ENCODE data around the gene DNAJC27. TPM values are rescaled to one million over a fixed set of nuclear protein-coding genes. Genes with fewer than 3 reads are reported as not detected.
A peak's percentile ranks its signal among the peaks of the same experiment; 100 is the strongest.
"Not testable (repeated sequence)": the region's sequence is repeated elsewhere in the genome, so short reads cannot be mapped to it uniquely, and the experiment has no call there.

DNAJC27 gene
- total RNA-seq: 2.2 and 2.3 TPM in 2 replicates

DNA sequence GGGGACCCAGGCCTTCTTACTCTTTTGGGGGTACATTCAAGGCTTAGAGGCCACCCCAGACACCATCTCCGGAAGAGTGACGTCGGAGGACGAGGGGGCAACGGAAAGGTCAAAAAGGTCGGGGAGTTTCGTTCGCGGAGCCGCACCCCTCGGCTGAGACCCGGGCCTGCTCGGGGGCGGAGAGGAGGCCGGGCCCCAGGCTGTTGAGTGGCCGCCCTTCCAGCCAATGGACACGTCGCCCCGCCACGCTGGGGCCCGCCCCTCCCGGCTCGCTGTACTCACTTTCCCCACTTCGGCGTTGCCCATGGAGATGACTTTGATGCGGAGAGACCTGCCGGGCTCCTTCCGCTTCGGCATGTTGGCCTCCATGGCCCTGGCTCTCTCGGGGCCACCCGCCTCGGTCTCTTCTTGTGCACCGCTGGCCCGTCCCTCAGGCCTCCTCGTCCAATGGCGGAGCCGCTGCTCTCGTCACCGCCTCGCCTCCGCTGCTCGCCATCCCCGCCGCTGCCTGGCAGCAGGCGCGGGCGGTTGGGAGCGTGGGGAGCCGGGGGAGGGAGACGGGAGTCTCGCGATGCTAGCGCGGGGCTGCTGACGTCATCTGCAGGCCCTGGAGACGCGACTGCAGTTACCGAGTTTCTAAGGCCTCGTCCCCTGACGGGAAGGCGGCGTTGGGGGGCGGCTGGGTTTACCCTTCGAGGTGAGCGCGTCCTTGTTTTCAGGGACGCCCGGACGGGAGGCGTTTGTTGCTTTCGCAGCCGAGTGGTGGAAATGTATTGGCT is at the start of gene DNAJC27:
DNAJC27 (minus strand) TSS at position 420 of the 779 bp plus-strand sequence; CDS start at position 369, 51 bp downstream.
- peak; percentile 82 for DNase-seq (ENCODE audit: extremely low read depth, low read depth, low spot score)

DNA sequence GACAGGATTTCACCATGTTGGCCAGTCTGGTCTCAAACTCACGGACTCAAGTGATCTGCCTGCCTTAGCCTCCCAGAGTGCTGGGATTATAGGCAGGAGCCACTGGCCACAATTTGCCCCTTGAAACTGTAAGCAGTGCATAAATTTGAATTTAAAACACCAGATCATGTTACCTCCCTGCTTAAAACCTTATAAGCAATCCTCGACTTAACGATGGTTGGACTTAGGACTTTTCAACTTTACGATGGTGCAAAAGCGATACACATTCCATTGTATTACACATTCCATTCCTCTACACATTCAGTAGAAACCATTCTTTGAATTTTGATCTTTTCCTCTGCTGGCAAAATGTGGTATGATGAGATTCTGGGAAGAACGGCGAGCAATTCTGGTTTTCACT is 46.9 kb upstream of the DNAJC27 start:
- no peak for DNase-seq (ENCODE audit: extremely low read depth, low read depth, low spot score)

DNA sequence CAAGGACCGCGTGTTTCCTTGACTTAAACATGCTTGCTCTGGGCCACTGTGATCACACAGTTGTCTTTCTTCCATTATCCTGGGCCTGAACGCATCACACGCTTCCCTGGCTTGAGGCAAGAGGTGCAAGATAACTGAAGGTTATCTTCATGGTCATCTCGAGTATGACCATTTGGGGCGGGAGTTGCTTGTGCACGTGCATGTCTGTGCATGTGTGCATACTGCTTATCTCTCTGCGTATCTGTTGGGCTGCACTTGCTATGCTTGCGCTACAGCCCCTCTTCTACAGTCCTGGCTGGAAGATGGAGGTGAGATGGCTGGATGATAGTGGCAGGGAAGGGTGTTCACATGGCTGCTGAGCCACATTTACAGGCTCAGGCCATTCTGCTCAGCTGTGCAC is 42.9 kb upstream of the DNAJC27 start:
- DNase-seq (ENCODE audit: extremely low read depth, low read depth, low spot score): no peak

DNA sequence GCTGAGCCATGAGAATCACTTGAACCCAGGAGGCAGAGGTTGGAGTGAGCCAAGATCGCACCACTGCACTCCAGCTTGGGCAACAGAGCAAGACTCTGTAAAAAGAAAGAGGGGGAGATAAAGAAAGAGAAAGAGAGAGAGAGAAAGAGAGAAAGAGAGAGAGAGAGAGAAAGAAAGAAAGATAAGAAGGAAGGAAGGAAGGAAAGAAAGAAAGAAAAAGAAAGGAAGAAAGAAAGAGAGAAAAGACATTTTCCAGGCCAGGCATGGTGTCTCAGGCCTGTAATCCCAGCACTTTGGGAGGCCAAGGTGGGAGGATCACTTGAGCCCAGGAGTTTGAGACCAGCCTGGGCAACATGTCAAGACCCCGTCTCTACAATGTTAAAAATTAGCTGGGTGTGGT is 39.6 kb upstream of the DNAJC27 start:
- DNase-seq (ENCODE audit: extremely low read depth, low read depth, low spot score): not testable (repeated sequence)

DNA sequence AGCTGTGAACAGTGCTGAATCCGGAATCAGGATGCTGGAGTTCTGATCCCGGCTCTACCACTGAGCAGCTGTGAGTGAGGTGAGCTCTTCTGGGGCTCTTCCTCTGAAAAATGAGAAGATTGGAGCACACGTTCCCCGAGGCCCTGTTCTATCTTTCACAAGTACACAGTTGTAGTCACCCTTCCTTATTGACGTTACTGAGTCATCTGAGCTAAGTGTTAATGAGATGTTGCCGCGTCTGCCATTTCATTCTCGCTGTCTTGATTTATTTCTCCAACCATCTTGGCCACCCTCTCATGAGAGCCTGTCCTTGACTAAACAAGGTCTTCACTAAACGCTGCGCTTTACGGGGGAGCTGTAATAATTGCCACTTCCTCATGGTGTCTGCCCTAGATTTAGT is 38.2 kb upstream of the DNAJC27 start:
- no peak for DNase-seq (ENCODE audit: extremely low read depth, low read depth, low spot score)

DNA sequence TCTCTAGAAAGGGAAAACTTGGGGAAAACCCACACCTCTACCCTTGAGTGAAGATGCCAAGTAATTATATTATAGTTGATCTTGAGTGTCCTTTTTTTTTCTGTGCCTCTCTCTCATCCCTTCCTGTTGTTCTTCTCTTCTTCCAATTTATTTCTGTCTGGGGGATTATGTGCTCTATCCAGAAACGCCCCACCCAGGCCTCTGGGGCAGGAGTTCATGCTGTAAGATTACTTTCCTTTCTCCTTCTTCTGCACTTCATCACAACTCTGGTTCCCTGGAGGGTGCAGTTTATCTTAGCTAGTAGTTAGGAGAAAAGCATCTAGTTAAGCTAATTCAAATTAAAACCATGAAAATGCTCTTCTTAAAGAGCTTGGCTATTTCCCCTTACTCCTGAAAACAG is 30.3 kb upstream of the DNAJC27 start:
- DNase-seq (ENCODE audit: extremely low read depth, low read depth, low spot score): no peak

DNA sequence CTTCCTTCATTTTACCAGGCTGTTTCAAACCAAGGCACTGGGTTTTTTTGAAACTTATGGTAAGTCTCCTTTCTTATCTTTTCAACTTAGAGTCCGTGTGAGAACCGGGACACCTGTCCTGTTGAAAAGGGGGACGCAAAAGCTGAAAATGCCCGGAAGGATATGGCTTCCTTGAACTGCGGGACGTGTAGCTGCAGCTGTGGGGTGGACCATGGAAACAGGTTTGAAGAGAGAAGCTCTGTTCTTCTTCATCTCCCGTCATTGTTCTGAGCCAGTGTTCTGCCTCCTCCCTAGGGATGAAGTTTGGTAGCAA is 29.5 kb upstream of the DNAJC27 start:
- no peak for DNase-seq (ENCODE audit: extremely low read depth, low read depth, low spot score)

DNA sequence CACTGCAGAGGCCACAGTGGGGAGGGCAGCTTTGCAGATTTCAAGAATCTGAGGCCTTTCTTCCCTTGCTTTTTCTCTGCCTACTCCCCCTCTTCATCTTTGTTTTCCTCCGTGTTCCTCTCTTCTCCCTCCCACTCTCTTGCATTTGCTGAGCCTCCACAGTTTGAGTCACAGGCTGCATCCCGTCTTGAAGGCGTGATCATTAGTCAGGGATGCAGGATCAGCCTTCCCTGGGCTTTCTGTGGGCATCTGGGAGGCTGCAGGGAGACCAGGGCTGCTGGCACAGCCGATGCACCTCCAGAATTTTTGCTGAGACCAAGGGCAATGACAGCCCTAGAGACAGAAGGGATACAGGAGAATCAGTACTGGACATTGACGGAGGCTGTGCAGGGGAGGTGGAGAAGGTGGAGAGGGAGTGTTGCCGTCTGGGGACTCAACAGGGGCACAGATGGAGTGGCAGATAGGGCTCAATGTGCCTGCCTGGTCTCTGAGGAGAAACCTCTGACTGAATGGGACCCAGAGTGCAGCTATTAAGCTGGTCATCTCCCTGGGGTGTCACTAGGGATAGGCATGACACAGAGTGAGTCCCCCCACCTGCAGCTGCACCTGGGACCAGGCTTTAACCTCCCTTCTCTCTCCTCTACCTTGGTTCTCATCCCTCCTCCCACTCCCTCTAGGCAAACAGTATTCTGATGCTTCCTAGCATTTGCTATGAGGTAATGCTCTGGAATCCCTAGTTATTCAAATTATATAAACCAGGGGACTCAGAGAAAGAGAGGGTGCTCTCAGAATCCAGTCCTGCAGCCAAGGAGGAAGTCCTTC is 29.0 kb upstream of the DNAJC27 start:
- DNase-seq (ENCODE audit: extremely low read depth, low read depth, low spot score): no peak

DNA sequence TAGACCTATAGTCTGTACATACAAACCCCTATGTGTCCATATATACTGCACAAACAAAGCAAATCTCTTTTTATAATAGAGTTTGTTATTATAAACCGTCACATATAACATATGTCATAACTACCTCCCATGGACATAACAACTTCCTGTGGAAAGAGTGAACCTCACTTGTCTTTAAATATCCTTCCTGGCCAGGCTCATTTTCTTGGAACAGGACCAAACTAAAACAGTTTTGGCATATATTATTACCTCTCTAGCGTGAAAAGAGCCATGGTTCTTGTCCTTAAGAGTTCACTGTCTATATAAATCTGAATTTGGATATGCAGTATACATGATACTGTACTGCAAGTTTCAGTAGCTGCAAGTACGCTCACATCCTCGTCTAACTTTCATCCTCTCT is 28.3 kb upstream of the DNAJC27 start:
- no peak for DNase-seq (ENCODE audit: extremely low read depth, low read depth, low spot score)

DNA sequence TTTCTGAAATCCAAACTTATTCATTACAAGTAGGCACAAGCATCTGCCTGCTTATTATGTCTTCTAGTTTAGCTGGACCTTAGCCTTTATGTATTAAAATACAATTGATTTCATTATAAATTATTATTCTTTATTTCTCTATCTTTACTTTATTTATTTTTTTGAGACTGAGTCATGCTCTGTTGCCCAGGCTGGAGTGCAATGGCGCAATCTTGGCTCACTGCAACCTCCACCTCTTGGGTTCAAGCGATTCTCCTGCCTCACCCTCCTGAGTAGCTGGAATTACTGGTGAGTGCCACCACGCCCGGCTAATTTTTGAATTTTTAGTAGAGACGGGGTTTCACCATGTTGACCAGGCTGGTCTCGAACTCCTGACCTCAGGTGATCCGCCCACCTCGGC is 27.3 kb upstream of the DNAJC27 start:
- not testable (repeated sequence) for DNase-seq (ENCODE audit: extremely low read depth, low read depth, low spot score)

DNA sequence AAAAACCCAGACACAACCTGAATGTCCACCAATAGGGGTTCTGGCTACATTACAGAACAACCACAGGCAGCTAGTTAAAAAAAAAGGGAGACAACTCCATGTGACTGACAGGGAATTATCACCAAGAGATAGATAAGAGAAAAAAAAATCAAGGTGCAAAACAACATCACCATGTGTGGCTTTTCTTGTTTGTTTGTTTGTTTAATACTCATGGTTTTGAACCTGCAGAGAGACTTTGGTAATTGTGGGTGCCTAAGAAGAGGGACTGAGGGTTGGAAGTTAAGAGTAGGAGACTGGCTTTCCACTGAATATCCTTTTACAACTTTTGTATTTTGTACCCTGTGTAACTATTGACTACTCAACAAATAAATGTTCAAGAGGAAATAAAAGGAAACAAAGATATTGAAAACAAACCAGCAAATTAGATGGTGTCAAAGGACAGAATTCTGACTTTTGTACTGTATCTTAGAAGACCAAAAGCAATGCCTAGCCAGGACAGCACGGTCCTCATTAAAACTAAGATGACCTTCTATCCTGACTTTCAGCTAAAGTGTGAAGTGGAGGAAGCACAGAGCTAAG is 22.5 kb upstream of the DNAJC27 start:
- no peak for DNase-seq (ENCODE audit: extremely low read depth, low read depth, low spot score)

DNA sequence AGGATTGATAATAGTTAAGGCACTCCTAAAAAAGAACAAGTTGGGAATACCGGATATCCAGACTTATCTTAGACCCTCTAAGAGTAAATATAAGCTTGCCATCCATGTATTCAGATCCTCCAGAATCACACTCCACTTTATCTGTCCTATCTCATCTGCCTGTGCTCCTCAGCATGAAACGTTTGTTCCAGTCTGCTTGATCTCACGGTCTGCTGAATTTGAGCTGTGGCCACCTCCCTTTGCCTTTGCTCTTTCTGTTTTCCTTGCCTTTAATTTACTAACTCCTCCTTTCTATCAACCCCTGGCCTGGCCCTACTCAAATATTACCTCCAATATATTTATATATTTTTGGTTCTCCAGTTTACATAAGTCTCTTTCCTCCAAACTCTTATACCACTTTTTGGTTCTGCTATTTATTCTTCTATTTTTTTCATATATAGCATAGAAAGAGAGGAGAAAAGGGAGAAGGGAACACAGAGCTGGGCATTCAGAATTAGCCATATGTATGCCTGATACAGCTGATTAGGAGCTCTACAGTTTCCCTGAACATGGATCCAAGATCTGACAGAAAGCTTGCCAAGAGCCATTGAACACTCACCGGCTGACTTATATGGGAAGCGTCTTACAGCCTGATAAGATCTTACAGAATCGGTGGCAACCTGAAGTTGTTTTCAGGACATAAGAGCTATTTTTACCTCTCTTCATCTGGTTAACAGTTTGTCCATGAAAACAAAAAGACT is 21.8 kb upstream of the DNAJC27 start:
- DNase-seq (ENCODE audit: extremely low read depth, low read depth, low spot score): no peak

DNA sequence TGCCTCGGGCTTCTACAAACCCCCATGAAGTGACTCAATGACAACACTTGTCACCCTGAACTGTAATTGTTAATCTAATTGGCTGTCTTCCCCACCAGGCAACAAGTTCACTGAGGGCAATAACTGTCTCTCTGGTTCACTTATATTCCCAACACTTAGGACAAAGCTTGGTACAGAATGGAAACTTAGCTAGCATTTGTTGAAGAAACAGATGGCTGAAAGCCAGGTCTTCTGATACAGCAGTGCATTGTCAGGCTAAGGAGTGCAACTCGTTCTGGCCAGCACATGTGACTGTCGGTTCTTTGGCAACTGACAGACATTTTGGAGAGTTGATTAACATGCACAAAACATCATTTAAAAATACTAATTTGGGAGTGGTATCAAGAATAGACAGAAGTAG is 14.6 kb upstream of the DNAJC27 start:
- no peak for DNase-seq (ENCODE audit: extremely low read depth, low read depth, low spot score)

DNA sequence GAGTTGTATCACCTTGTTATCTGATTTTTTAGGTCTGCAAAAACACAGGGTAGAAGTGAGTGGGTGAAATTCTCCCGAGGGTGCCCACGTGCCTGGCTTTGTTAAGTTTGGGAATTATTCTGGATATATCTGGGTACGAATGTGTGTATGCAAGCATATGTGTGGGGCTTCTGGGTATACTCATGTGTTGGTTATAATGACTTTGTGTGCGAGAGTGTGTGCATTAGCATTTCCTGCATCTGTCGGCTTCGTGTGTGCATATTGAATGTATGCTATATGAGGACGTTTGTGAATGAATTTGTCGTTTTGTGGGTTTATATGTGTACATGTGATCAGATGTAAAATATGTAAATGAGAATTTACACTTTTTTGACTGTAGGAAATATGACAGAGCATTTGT is 13.8 kb upstream of the DNAJC27 start:
- no peak for DNase-seq (ENCODE audit: extremely low read depth, low read depth, low spot score)

DNA sequence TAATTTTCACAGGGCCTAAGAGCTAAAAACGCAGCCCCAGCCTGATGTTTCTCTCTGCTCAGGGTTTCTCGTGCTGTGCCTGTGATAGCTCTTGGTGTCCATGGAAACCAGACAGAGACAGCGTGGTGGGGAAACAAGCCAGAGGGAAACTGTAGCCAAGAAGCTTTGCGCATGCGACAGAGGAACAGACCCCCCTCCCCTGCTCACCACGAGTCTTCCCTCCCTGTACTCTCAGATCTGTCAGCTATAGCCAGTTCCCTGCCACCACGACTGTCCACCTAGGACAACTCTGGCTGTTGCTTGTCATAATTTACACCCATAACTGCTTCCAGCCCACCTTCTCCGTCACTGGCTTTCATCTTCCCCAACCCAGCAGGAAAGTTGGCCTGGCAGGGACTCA is 13.2 kb upstream of the DNAJC27 start:
- no peak for DNase-seq (ENCODE audit: extremely low read depth, low read depth, low spot score)

DNA sequence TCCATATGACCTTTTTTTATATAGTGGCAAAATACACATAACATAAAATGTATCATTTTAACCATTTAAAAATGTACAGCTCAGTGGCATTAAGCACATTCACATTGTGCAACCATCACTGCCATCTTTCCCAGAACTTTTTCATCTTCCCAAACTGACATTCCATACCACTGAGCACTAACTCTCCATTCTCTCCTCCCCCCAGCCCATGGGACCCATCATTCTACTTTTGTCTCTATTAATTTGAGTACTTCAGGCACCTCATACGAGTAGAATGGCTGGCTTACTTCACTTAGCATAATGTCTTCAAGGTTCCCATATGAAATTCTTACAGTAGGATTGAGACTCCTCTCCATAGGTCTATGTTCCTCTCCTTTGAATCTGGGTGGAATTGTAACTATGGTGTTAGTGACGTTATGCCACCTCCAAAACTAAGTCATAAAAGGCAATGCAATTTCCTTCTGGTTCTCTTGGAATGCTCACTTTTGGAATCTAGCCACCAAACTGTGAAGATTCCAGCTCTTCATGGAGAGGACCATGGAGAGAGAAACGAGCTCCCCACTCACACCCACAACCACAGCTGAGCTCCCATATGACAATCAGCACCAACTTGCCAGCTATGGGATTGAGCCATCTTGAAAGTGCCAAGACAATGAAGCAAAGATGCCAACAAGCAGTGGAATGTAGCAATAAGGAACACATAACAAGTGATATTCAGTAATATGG is 9.8 kb upstream of the DNAJC27 start:
- no peak for DNase-seq (ENCODE audit: extremely low read depth, low read depth, low spot score)

DNA sequence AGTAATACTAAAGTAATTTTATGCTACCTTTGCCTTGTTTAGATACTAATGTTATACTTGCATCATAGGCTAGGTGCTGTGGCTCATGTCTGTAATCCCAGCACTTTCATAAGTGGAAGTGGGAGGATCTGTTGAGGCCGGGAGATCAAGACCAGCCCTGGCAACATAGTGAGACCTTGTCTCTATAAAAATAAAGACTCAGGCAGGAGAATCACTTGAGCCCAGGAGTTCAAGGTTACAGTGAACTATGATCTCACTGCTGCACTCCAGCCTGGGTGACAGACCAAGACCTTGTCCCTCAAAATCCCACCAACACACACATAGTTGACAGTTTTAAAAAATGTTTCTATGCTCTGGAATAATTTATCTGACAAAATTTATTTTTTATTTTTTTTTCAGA is 6.9 kb upstream of the DNAJC27 start:
- DNase-seq (ENCODE audit: extremely low read depth, low read depth, low spot score): no peak

DNA sequence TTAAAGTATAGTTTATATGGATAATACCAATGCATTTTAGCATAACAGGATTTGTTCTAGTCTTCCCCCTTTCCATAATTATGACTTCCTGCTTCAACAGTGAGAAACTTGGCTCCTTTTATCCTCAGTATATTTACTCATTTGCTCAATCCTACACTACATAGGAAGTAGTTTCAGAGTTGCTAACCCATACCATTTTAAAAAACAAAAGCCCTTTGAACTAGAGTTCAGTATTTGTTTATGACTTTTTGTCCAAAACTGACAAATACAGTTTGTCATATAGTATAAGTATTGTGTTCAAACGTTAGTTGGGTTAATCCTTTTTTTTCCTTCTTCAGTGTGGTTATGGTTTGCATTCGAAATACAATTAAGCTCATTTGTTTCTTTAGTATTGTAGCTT is 5.9 kb upstream of the DNAJC27 start:
- no peak for DNase-seq (ENCODE audit: extremely low read depth, low read depth, low spot score)

DNA sequence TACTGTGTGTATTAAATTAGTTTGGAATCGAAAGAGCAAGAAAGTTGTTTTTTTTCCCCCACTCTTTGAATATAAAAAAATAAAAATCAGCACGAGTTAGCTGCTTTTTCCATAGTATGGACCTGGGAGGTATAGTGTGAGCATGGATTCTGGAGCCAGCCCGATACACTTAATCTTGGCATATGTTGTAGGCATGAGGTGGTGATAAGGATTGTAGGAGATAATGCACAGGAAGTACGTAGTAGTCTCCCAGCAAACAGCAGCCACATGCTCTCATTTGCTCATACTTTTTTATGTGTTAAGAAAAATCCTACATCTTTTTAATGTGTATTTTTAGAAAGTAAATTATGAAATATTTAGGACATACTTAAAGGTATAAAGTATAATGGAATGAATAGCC is 2.1 kb upstream of the DNAJC27 start:
- no peak for DNase-seq (ENCODE audit: extremely low read depth, low read depth, low spot score)

DNA sequence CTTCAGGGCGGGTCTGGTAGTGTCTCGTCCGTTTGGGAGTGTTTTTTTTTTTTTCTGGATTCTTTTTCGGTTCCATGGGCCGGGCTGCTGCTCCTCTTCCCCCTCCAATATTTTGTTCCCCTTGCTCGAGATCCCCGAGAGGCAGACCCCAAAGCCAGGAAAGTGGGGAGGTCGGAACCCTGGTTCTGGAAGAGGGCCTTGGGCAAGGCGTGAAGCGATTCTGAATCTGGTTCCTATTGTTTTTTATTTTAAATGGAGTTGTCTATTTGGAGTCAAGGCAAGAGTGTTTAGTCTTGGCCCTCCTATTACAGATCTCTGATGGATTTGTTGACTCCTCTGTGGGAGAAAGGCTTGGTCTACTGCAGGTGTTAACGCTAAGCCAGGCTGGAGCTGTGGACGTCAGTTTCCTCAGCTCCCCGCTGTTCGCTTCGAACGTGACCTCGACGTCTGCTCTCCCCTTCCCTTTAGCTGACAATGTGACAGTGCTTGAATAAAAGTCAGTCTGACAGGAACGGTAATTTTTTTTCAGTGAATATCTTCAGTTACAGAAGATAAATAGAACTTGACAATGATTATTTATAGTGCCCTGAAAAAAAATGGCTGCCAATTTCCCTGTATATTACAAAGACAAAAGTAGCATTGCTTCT is 683 bp upstream of the DNAJC27 start:
- DNase-seq (ENCODE audit: extremely low read depth, low read depth, low spot score): no peak

Measured in glomerular endothelial cell (primary cell).